NT2/D1 (cell line): ENCODE results near the gene MMGT1.

Experiments used
- SUZ12 ChIP-seq: IDR thresholded peaks from 2 replicates; pipeline ENCODE4 v1.6.1; 2011; ENCODE audit not compliant: insufficient read length, insufficient read depth; ENCODE audit errors: extremely low read depth
- YY1 ChIP-seq: IDR thresholded peaks from 2 replicates; pipeline ENCODE4 v1.6.1; 2011; ENCODE audit not compliant: insufficient read length, insufficient read depth
- ZNF274 ChIP-seq: IDR thresholded peaks from 2 replicates; pipeline ENCODE4 v1.6.1; 2011; ENCODE audit warnings: mild to moderate bottlenecking, low read depth, low read length

- TF ChIP-seq ZNF274 (no peak), YY1 (no peak), SUZ12 (no peak)
Measured at GRCh38 chrX:135981010-135981409, 7.2 kb upstream of the MMGT1 start.
